Measurements from ENCODE around the gene TBL1X. TPM values are rescaled to one million over a fixed set of nuclear protein-coding genes. Genes with fewer than 3 reads are reported as not detected.

The TBL1X gene
- total and polyA plus RNA-seq, 2 of the 13 experiments (the other 11 are each of a cell fraction or from before 2014, with no cell fraction given), result 17.6 to 19.9 TPM

DNA sequence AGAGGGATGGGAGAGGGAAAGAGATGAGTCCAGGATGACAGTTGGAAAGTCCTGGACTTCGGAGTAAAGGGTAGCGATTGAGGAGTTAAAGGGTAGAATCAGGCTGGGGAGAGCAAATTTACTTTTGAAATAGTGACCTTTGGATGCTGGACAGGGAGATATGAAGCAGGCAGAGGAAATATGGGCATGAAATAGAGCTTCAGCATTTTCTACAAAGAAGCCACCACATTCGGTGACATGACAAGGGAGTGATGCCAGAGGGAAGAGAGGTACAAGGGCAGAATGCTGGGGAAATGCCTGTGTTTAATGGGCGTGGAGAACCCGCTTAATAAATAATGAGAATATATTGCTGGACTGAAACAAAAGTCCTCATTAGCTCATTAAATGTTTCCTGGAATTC lies 92.7 kb downstream of the TBL1X start (continued):
- TF ChIP-seq, protein P1, sequence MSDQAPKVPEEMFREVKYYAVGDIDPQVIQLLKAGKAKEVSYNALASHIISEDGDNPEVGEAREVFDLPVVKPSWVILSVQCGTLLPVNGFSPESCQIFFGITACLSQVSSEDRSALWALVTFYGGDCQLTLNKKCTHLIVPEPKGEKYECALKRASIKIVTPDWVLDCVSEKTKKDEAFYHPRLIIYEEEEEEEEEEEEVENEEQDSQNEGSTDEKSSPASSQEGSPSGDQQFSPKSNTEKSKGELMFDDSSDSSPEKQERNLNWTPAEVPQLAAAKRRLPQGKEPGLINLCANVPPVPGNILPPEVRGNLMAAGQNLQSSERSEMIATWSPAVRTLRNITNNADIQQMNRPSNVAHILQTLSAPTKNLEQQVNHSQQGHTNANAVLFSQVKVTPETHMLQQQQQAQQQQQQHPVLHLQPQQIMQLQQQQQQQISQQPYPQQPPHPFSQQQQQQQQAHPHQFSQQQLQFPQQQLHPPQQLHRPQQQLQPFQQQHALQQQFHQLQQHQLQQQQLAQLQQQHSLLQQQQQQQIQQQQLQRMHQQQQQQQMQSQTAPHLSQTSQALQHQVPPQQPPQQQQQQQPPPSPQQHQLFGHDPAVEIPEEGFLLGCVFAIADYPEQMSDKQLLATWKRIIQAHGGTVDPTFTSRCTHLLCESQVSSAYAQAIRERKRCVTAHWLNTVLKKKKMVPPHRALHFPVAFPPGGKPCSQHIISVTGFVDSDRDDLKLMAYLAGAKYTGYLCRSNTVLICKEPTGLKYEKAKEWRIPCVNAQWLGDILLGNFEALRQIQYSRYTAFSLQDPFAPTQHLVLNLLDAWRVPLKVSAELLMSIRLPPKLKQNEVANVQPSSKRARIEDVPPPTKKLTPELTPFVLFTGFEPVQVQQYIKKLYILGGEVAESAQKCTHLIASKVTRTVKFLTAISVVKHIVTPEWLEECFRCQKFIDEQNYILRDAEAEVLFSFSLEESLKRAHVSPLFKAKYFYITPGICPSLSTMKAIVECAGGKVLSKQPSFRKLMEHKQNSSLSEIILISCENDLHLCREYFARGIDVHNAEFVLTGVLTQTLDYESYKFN (CRISPR knock-in tag; conservative IDR thresholded peaks at IDR 0.05), result peak; percentile 58
- no peak for TF ChIP-seq ZSCAN25 (CRISPR knock-in tag; IDR thresholded peaks at IDR 0.05)
- TF ChIP-seq HNF4A (CRISPR knock-in tag; IDR thresholded peaks at IDR 0.05), result peak; percentile 85
- no peak for TF ChIP-seq ELF4 (CRISPR knock-in tag; IDR thresholded peaks at IDR 0.05; ENCODE audit: borderline replicate concordance)
- TF ChIP-seq TEAD2 (CRISPR knock-in tag; IDR thresholded peaks at IDR 0.05), result no peak
- TF ChIP-seq HMGXB4 (CRISPR knock-in tag; IDR thresholded peaks at IDR 0.05; ENCODE audit: borderline replicate concordance in 1 of 2, low read depth in 1 of 2), result no peak
- TF ChIP-seq GATAD2A (CRISPR knock-in tag; IDR thresholded peaks at IDR 0.05), result 0 out of 2 replicates have a peak, but pooled peaks have one; percentile 13

DNA sequence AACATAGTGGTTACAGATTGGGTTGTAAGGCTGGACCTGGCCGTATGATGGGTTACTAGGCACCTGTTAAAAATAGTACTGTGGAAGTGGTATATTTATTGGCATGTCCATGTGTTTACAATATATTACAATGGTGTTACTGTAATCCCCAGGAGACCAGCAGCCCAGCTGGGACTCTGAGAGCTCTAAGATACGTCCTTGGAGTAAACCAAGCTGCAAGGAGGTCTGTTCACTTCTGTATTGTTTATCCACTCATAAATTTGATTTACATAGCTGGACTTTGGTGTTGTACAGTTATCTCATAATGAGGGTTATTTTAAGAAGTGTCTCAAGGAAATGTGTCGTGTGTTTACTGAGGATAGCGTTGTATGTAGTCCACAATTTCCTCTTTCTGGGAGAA lies 93.8 kb downstream of the TBL1X start:
- Histone ChIP-seq H3K4me3 (replicated peaks in 1 of 3; ENCODE audit: insufficient read depth in 1 of 3, low read depth in 2 of 3, low read length in 3 of 3) (no peak overlapping the region), H3K36me3 (replicated peaks in 1 of 2; ENCODE audit: control insufficient read depth in 1 of 2, insufficient read depth in 2 of 2, low read length in 2 of 2) (peaks cover 0 to 1% of the 10 kb centered on the region in 2 experiments; a peak in 1 of 5 replicates), H3K9me3 (ENCODE audit: low read length) (no peaks in the 10 kb centered on the region), H4K20me1 (ENCODE audit: insufficient read depth, low read length) (0 out of 2 replicates have a peak, but pooled peaks cover 11% of the 10 kb centered on the region), H3K4me2 (ENCODE audit: low read depth, low read length) (no peak overlapping the region), H3K27me3 (ENCODE audit: control insufficient read depth in 1 of 2, insufficient read depth in 2 of 2, low read length in 2 of 2) (no peaks in the 10 kb centered on the region), H2AFZ (ENCODE audit: low read length) (no peak overlapping the region), H3K27ac (ENCODE audit: extremely low read length, insufficient read depth, low read length) (no peak overlapping the region), H3K79me2 (ENCODE audit: insufficient read depth, low read length) (peaks cover 41% of the 10 kb centered on the region), H3K4me1 (ENCODE audit: insufficient read depth, low read length) (peaks cover 41% of the 10 kb centered on the region), H3K9ac (ENCODE audit: insufficient read depth, low read depth, low read length) (no peak overlapping the region)
- WGBS (ENCODE audit: low lambda C conversion rate), result 85% methylated on average over 4 of the region's 4 CpGs
- in situ Hi-C loops (cut with HindIII; ENCODE audit: extremely low pct_ligation_motif_present, low pct_unique_long_range_greater_than_20kb) (no loop called here), intact Hi-C loops (cut with micrococcal nuclease; ENCODE audit: unreplicated experiment) (no loop called here)
- ChIA-PET POLR2A (no interaction called here), CTCF (ENCODE audit: low intra/inter-chr PET ratio, low total read pairs) (no interaction called here)
- ATAC-seq, result no peak
- no TSS peak for BruUV-seq (replicated peaks)
- no peak for FAIRE-seq
- no peak for DNase-seq (ENCODE audit: low spot score)
- TF ChIP-seq PLRG1 (conservative IDR thresholded peaks at IDR 0.05) (no peak), ZNF614 (CRISPR knock-in tag; IDR thresholded peaks at IDR 0.05; ENCODE audit: borderline replicate concordance) (no peak), NR2F1 (CRISPR knock-in tag; IDR thresholded peaks at IDR 0.05) (no peak), ZNF589 (CRISPR knock-in tag; conservative IDR thresholded peaks at IDR 0.05) (no peak), ARNTL (CRISPR knock-in tag; IDR thresholded peaks at IDR 0.05) (no peak), SNAPC2 (CRISPR knock-in tag; IDR thresholded peaks at IDR 0.05) (no peak), MYPOP (CRISPR knock-in tag; IDR thresholded peaks at IDR 0.05) (no peak), PITX1 (CRISPR knock-in tag; IDR thresholded peaks at IDR 0.05) (no peak), TFAP4 (IDR thresholded peaks at IDR 0.05; ENCODE audit: borderline replicate concordance, low read depth) (no peak), GTF3A (CRISPR knock-in tag; conservative IDR thresholded peaks at IDR 0.05) (no peak)
